HG02840 (cell line): ENCODE measurements around the gene OAF.
"Not testable (repeated sequence)": the region's sequence is repeated elsewhere in the genome, so short reads cannot be mapped to it uniquely, and the experiment has no call there.

Source experiments
- ATAC-seq: cut with Tn5 transposase; IDR thresholded peaks from one replicate; pipeline ENCODE4 v1.9.1; 2021; ENCODE audit warnings: mild to moderate bottlenecking, moderate library complexity, moderate number of reproducible peaks; ENCODE audit not compliant: unreplicated experiment, low FRiP score

Gene OAF

GRCh38 chr11:120236169-120237107 lies 25.6 kb downstream of the OAF start:
- no peak for ATAC-seq

GRCh38 chr11:120238968-120239620 lies 28.3 kb downstream of the OAF start:
- ATAC-seq = no peak

GRCh38 chr11:120239713-120240640 lies 29.1 kb downstream of the OAF start, which contains the start of gene POU2F3:
POU2F3 (plus strand) TSS chr11:120240140; CDS start chr11:120240344, 204 bp downstream.
- no peak for ATAC-seq

- ATAC-seq = no peak
Measured at GRCh38 chr11:120240866-120241265, 30.0 kb downstream of the OAF start.

GRCh38 chr11:120241277-120241676 lies 30.4 kb downstream of the OAF start:
- no peak for ATAC-seq

GRCh38 chr11:120243221-120243620 lies 32.4 kb downstream of the OAF start:
- no peak for ATAC-seq

- ATAC-seq = no peak
Measured at GRCh38 chr11:120244476-120245365, 33.9 kb downstream of the OAF start.

- no peak for ATAC-seq
Measured at GRCh38 chr11:120245434-120245833, 34.6 kb downstream of the OAF start.

- peak; percentile 47 for ATAC-seq
Measured at GRCh38 chr11:120248551-120249278, 37.9 kb downstream of the OAF start.

- ATAC-seq = no peak
Measured at GRCh38 chr11:120249279-120250262, 38.7 kb downstream of the OAF start.

- ATAC-seq = not testable (repeated sequence)
Measured at GRCh38 chr11:120253377-120253776, 42.5 kb downstream of the OAF start.

- peak; percentile 73 for ATAC-seq
Measured at GRCh38 chr11:120254788-120255518, 44.1 kb downstream of the OAF start.

GRCh38 chr11:120255519-120255866 lies 44.7 kb downstream of the OAF start:
- ATAC-seq = peak; percentile 22

- no peak for ATAC-seq
Measured at GRCh38 chr11:120256178-120256577, 45.3 kb downstream of the OAF start.

- no peak for ATAC-seq
Measured at GRCh38 chr11:120256779-120257178, 45.9 kb downstream of the OAF start.

- no peak for ATAC-seq
Measured at GRCh38 chr11:120257346-120257745, 46.5 kb downstream of the OAF start.

GRCh38 chr11:120258661-120259060 lies 47.8 kb downstream of the OAF start:
- no peak for ATAC-seq
